ENCODE data around the gene KRTAP4-3. TPM values are rescaled to one million over a fixed set of nuclear protein-coding genes. Genes with fewer than 3 reads are reported as not detected.
"Not testable (repeated sequence)": the region's sequence is repeated elsewhere in the genome, so short reads cannot be mapped to it uniquely, and the experiment has no call there.

Gene KRTAP4-3
- polyA plus RNA-seq, 4 donors = not detected

DNA sequence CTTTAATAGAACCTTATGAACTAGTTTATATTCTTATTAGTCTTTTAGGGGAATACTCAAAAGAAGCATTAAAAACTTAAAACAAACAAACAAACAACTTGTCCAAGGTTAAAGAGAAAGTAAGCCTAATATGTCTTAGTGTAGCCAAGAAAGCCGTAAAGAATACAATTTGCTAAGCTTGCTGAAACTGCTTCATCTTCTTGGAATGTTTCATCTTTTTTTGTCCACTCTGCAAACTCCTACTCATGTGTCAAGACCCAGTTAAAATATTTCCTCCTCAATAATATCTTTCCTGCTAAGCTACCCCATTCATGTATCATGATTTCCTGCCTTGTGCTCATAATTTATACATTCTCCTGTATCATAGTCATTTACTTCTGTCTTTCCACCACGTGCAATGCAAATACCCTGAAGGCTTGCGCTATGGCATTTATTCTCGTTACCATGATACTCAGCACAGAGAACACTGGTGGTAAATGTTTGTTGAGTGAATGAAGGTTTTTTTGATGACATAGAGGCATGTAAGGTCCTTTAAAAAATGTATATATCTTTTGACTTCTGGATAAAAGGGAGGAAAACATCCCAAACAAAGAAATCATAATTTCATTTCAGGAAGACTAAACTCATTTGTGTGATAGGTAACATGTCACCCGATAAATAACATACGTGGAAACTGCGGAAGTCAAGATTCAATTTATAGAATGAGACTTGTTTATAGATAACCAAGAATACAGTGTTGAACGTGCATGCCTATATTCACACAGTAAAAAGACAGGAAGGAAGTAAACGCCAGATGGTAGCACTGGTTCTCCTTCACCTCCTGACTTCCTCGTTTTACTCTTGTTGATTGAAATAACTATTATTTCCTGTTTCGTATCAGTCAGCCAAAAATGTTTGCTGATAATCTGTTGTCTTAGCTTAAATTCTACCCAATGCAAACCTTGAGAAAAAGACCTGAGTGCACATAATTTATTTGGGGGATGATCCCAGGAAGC is 48.0 kb downstream of the KRTAP4-3 start:
- DNase-seq (ENCODE audit: low read depth in 4 of 4, low spot score in 3 of 4) = not testable (repeated sequence)

DNA sequence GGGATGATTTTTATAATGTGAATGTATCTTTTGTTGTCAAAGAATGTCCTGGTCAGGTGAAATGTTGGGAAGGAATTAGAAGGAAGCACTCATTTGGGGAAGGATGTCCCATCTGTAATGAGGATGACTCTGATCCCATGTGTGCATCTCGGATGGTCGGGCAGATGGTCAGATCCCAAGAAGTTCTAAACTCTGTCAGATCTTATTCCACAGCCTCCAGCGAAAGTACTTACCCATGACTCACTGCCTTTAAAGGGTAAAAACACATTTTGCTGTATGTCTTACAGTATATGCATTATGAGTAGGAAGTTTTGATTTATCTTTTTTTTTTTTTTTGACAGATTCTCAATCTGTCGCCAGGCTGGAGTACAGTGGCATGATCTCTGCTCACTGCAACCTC is 49.3 kb downstream of the KRTAP4-3 start:
- DNase-seq (ENCODE audit: low read depth in 4 of 4, low spot score in 3 of 4) = no peak

DNA sequence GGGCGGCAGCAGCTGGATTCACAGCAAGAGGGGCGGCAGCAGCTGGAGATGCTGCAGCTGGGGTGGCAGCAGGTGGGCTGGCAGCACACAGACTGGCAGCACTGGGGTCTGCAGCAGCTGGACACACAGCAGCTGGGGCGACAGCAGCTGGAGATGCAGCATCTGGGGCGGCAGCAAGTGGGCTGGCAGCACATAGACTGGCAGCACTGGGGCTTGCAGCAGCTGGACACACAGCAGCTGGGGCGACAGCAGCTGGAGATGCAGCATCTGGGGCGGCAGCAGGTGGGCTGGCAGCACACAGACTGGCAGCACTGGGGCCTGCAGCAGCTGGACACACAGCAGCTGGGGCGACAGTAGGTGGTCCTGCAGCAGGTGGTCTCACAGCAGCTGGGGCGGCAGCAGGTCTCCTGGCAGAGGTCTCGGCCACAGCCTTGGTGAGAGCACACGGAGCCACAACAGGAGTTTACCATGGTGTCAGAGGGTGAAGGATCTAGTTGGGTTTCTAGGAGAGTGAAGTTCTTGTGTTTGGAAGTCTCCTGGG is 50.1 kb downstream of the KRTAP4-3 start, which contains the start of gene KRTAP4-11:
KRTAP4-11 (minus strand) TSS at position 528 of the 541 bp plus-strand sequence; CDS start at position 470, 58 bp downstream.
- not testable (repeated sequence) for DNase-seq (ENCODE audit: low read depth in 4 of 4, low spot score in 3 of 4)

Other genes with a start within 250 kb of the KRTAP4-3 start
- gene KRT23, start 230.6 kb downstream of the KRTAP4-3 start, polyA plus RNA-seq (ENCODE audit: insufficient read length in 4 of 4) = 1 to 10 TPM in 2 of 4 donors, under 1 TPM in 2; 0.52 to 2.1 (median 1.0) TPM
- not detected for gene KRT39, start 201.3 kb downstream of the KRTAP4-3 start, polyA plus RNA-seq (ENCODE audit: insufficient read length in 4 of 4)
- under 1 TPM in 1 of 4 donors, not detected in 3; 0.07 TPM for gene KRT40, start 183.9 kb downstream of the KRTAP4-3 start, polyA plus RNA-seq (ENCODE audit: insufficient read length in 4 of 4)
- not detected for gene KRTAP3-3, start 174.1 kb downstream of the KRTAP4-3 start, polyA plus RNA-seq (ENCODE audit: insufficient read length in 4 of 4)
- gene KRTAP3-2, start 168.3 kb downstream of the KRTAP4-3 start, polyA plus RNA-seq (ENCODE audit: insufficient read length in 4 of 4) = not detected
- not detected for gene KRTAP3-1, start 159.1 kb downstream of the KRTAP4-3 start, polyA plus RNA-seq (ENCODE audit: insufficient read length in 4 of 4)
- gene KRTAP1-5, start 141.0 kb downstream of the KRTAP4-3 start, polyA plus RNA-seq (ENCODE audit: insufficient read length in 4 of 4) = not detected
- not detected for gene KRTAP1-4, start 138.0 kb downstream of the KRTAP4-3 start, polyA plus RNA-seq (ENCODE audit: insufficient read length in 4 of 4)
- not detected for gene KRTAP1-3, start 133.3 kb downstream of the KRTAP4-3 start, polyA plus RNA-seq (ENCODE audit: insufficient read length in 4 of 4)
- not detected for gene KRTAP1-1, start 126.8 kb downstream of the KRTAP4-3 start, polyA plus RNA-seq (ENCODE audit: insufficient read length in 4 of 4)
- not detected for gene KRTAP2-1, start 120.9 kb downstream of the KRTAP4-3 start, polyA plus RNA-seq (ENCODE audit: insufficient read length in 4 of 4)
- not detected for gene KRTAP2-2, start 113.0 kb downstream of the KRTAP4-3 start, polyA plus RNA-seq (ENCODE audit: insufficient read length in 4 of 4)
- gene KRTAP2-3, start 108.1 kb downstream of the KRTAP4-3 start, polyA plus RNA-seq (ENCODE audit: insufficient read length in 4 of 4) = not detected
- gene KRTAP2-4, start 102.3 kb downstream of the KRTAP4-3 start, polyA plus RNA-seq (ENCODE audit: insufficient read length in 4 of 4) = not detected
- not detected for gene KRTAP4-7, start 84.1 kb downstream of the KRTAP4-3 start, polyA plus RNA-seq (ENCODE audit: insufficient read length in 4 of 4)
- gene KRTAP4-8, start 70.1 kb downstream of the KRTAP4-3 start, polyA plus RNA-seq (ENCODE audit: insufficient read length in 4 of 4) = not detected
- gene KRTAP4-16, start 66.0 kb downstream of the KRTAP4-3 start, polyA plus RNA-seq (ENCODE audit: insufficient read length in 4 of 4) = not detected
- gene KRTAP4-9, start 62.8 kb downstream of the KRTAP4-3 start, polyA plus RNA-seq (ENCODE audit: insufficient read length in 4 of 4) = not detected
- not detected for gene KRTAP4-11, start 49.8 kb downstream of the KRTAP4-3 start, polyA plus RNA-seq (ENCODE audit: insufficient read length in 4 of 4)
- not detected for gene KRTAP4-12, start 44.0 kb downstream of the KRTAP4-3 start, polyA plus RNA-seq (ENCODE audit: insufficient read length in 4 of 4)
- gene KRTAP4-6, start 27.7 kb downstream of the KRTAP4-3 start, polyA plus RNA-seq (ENCODE audit: insufficient read length in 4 of 4) = not detected
- not detected for gene KRTAP4-5, start 18.4 kb downstream of the KRTAP4-3 start, polyA plus RNA-seq (ENCODE audit: insufficient read length in 4 of 4)
- gene KRTAP4-4, start 7.5 kb downstream of the KRTAP4-3 start, polyA plus RNA-seq (ENCODE audit: insufficient read length in 4 of 4) = not detected
- not detected for gene KRTAP4-2, start 10.0 kb upstream of the KRTAP4-3 start, polyA plus RNA-seq (ENCODE audit: insufficient read length in 4 of 4)
- gene KRTAP4-1, start 16.7 kb upstream of the KRTAP4-3 start, polyA plus RNA-seq (ENCODE audit: insufficient read length in 4 of 4) = not detected
- gene KRTAP9-1, start 21.7 kb upstream of the KRTAP4-3 start, polyA plus RNA-seq (ENCODE audit: insufficient read length in 4 of 4) = not detected
- not detected for gene KRTAP9-2, start 58.4 kb upstream of the KRTAP4-3 start, polyA plus RNA-seq (ENCODE audit: insufficient read length in 4 of 4)
- not detected for gene KRTAP9-3, start 64.2 kb upstream of the KRTAP4-3 start, polyA plus RNA-seq (ENCODE audit: insufficient read length in 4 of 4)
- gene KRTAP9-8, start 69.8 kb upstream of the KRTAP4-3 start, polyA plus RNA-seq (ENCODE audit: insufficient read length in 4 of 4) = not detected
- gene KRTAP9-4, start 81.5 kb upstream of the KRTAP4-3 start, polyA plus RNA-seq (ENCODE audit: insufficient read length in 4 of 4) = not detected
- not detected for gene KRTAP9-9, start 87.2 kb upstream of the KRTAP4-3 start, polyA plus RNA-seq (ENCODE audit: insufficient read length in 4 of 4)
- not detected for gene KRTAP9-6, start 97.2 kb upstream of the KRTAP4-3 start, polyA plus RNA-seq (ENCODE audit: insufficient read length in 4 of 4)
- gene KRTAP9-7, start 107.5 kb upstream of the KRTAP4-3 start, polyA plus RNA-seq (ENCODE audit: insufficient read length in 4 of 4) = not detected
- not detected for gene KRTAP29-1, start 134.6 kb upstream of the KRTAP4-3 start, polyA plus RNA-seq (ENCODE audit: insufficient read length in 4 of 4)
- not detected for gene KRTAP16-1, start 141.1 kb upstream of the KRTAP4-3 start, polyA plus RNA-seq (ENCODE audit: insufficient read length in 4 of 4)
- not detected for gene KRTAP17-1, start 147.5 kb upstream of the KRTAP4-3 start, polyA plus RNA-seq (ENCODE audit: insufficient read length in 4 of 4)
- gene KRT33A, start 182.6 kb upstream of the KRTAP4-3 start, polyA plus RNA-seq (ENCODE audit: insufficient read length in 4 of 4) = not detected
- not detected for gene KRT33B, start 201.6 kb upstream of the KRTAP4-3 start, polyA plus RNA-seq (ENCODE audit: insufficient read length in 4 of 4)
- not detected for gene KRT34, start 214.1 kb upstream of the KRTAP4-3 start, polyA plus RNA-seq (ENCODE audit: insufficient read length in 4 of 4)
- under 1 TPM in 1 of 4 donors, not detected in 3; 0.08 TPM for gene KRT31, start 229.4 kb upstream of the KRTAP4-3 start, polyA plus RNA-seq (ENCODE audit: insufficient read length in 4 of 4)

Measured in left renal pelvis (tissue), 4 donors.